Activated CD4-positive, CD25-positive, alpha-beta regulatory T cell (primary cell): Measurements from ENCODE around the gene TBC1D22A.

ENCODE experiments used
- DNase-seq, 4 experiments: peaks; one replicate each; lab custom pipeline; 2025; lab: John Stamatoyannopoulos, UW

Gene TBC1D22A

DNA sequence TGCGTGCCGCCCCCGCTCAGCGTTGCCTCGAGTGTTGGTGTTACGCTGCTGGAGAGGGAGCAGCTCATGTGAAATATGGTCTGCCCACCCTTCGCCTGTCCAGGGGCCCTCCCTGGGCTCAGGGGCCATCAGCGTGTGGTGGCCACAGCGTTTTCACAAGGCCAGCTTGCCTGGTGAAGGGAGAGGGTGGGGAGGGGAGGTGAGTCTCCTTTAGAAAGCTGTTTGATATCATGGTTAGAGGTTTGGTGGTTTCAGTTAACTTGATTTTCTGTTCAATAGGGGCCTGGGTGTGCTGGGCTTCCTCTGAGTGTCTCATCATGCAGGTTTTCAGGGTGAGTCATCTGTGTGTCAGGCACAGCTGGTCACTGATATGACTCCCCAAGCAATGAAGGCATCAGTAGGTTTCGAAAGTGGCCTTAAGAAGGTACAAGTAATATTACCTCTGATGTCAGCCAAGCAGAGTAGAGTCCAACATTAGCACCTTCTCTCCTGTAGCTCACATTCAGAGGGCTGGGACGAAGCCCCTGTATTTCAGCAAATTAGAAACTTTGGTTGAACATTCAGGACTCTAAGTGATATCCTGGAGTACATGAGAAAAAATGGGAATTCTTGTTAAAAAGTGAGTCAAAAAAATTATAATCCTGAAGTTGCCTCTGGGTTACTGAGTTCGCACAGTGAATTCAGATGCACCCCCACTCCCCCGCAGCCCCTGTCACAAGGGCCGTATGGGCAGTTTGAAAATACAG, 172.5 kb downstream of the TBC1D22A start:
- DNase-seq, result no peak

DNA sequence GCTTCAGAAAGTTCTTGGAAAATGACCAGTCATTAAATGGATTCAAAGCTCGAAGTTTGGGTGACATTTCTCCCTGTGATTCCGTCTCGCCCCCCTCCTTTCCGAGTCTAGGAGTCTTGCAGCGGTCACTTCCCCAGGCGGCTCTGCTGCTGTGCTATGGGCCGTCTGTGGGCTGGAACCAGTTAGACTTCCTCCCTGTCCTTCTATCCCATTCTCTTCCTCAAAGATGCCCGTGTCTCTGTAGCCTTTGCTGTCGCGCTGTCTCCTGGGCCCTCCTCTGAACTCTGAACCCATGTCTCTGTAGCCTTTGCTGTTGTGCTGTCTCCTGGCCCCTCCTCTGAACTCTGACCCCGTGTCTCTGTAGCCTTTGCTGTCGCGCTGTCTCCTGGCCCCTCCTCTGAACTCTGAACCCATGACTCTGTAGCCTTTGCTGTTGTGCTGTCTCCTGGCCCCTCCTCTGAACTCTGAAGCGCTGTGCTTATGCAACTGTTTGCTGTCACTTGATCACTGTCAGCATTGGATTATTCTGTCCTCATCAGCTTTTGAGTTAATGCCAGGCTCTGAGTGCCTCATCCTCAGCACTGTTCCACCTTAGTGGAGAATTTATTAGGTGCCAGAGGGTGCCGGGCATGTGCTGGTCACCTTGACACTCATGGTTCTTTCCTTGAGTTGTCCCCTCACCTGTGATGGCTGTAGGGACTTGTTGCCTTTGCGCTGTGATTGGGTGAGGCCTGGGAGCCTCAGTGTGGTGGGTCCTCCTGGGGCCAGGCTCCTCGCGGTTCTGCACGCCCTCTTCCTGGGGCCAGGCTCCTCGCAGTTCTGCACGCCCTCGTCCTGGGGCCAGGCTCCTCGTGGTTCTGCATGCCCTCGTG, 173.3 kb downstream of the TBC1D22A start:
- DNase-seq, result no peak

DNA sequence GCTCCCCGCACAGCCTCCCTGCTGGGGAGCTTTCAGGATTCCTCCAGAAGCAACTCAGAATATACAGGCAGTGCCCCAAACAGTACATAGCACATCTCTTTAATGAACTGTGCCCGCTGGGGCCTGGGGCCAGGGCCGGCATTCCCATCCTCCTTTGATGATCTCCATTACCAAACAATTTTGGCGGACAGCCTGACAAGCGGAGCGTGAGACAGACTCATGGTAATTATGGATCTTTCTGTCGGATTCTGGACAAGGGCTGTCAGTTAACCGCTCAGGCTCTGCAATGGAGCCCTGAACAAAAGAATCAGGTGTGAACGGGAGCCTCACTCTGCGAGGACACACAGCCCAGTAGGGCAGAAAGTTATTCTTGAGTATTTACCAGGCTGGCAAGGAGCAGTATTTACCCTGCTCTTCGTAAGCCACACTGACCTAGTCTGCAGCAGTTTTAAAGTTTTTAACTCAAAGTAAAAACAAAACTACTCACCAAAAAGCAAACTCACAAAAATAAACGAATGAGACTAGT, 174.0 kb downstream of the TBC1D22A start:
- DNase-seq, result no peak

DNA sequence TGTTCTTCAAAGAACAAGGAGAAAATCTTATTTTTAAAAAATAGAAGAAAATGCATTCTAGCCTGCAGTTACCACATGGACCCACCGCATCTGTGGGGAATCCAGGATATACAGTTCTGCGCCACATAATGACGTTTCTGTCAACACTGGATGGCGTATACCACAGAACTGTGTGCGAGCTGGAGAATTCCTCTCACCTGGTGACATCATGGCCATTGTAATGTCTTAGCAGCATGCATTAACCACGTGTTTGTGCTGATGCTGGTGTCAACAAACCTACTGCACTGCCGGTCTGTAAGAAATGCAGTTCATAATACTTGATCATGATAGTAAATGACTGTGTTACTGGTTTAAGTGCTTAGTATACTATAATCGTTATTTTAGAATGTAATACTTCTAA, 174.7 kb downstream of the TBC1D22A start:
- DNase-seq, result no peak

DNA sequence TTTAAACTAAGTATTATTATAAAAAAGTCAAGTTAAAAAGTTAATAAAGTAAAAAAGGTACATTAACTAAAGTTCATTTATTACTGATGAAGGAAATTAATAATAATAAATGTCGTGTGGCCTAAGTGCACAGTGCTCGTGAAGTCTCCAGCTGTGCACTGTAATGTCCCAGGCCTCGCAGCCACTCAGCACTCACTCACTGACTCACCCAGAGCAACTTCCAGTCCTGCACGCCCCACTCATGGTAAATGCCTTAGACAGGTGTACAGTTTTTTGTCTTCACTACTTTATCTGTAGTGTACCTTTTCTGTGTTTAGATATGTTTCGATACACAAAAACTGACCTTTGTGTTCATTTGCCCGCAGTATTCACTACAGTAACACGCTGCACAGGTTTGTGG, 175.5 kb downstream of the TBC1D22A start:
- no peak for DNase-seq

DNA sequence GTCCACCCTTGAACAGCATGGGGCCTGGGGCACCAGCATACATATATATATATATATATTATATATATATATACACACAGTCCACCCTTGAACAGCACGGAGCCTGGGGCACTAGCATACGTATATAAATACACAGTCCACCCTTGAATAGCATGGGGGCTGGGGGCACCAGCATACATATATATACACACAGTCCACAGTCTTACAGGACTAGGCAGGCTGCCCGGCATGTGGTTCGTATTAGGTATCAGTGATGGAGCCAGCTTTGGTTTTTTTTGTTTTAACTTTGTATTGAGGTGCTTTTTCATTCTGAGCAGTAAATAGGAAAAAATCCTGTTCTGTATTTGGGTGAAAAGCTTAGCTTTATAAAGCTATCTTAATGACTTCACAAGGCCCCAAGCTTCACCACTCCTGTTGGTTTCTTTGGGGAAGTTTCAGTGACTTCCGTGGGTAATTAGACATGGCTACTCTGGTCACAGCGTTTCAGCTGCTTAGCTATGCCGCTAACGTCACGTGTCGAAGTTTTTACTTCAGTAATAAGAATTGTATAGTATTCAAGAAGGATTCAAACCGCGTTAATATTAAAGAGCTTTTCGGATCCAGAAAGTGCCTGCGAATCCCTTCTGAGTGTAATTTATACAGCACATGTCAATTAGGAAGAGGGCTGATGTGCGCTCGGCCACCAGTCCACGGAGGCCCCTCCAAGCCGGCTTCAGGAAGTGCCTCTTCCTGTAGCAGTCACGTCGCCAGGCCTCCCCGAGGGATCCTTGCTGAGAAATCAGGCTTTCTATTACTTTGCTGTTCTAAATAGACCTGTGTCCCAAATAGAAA, 179.7 kb downstream of the TBC1D22A start:
- DNase-seq, result no peak

DNA sequence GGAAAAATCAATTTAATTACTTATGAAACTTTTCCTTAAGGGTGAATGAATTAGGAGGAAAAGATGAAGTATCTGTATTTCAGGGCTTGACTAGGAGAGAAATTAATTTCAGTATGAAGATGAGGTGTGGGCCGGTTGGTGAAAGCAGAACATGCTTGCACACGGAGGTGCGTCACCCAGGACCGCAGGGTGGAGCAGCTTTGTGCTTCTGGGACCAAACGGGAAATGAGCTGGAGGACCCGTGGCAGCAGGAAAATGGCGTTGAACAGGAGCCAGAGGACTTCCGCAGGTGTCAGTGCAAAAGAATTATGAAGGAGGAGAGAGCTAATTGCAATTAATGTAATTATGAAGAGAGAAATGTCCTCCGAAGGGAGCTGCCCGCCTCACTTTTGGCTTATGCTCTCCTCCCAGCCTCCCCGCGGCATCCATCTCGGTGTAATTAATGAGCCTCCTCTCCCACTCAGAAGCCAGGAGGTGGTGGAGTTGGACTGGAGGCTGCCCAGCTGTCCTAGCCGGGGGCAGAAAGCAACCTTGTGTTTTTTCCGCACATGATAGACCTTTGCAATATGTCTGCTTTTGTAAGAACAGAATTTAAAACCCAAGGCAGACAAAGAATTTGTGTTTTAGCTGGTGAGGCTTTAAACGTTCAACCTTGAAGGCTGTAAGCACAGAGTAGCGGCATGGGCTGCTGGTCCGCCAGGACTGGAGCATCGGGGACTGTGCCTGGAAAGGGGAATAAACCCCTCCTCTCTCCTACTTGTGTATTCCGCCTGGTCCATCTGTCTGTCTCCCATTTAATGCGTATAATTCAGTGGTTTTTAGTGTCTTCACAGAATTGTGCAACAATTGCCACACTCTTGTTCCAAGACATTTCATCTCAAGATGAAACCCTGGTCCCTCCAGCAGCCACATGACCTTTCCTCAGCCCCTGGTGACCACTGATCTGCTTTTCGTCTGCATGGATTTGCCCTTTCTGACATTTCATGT, 180.6 kb downstream of the TBC1D22A start:
- no peak for DNase-seq

DNA sequence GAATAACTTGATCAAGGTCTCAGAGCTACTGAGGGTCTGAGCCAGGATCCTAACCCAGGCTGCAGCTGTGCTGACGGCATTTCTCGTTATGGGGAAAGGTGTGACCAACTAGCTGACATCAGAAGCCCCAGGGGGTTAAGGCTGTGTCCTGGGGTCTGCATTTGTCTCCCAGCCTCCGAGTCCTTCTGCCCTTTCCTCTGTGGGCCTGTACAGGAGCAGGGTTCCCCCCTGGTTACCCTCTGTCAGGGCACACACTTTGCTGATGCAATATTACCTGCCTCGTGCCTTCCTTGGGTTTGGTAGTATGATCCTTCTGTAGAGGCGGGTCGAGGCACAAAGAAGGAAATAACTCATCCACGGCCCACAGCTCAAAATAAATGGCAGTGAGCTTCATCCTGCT, 183.0 kb downstream of the TBC1D22A start:
- no peak for DNase-seq

DNA sequence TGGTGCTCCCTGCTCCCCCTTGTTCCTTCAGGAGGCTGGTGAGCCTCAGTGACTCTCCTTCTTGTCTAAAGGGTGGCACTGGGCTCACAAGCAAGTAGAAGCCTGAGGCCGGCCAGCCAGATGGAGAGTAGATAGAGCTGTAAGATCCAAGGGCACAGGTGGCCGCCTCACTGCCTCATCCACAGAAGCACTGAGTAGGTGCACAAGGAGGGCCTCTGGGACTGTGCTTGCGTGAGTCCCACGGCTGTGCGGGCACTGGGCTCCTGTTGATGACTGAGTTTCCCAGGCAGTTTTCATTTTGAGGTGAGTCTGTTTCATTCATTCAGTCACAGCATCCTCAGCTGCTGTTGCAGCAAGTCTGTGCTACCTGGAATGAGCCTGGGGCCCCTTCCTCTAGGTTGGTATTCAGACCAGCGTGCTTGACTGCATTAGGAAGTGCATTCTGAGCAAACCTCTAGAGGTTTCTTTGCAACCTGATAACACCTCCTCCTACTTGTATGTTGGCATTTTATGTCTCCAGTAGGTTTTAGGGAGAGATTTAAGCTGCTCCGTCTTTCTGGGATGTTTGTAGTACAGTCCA, 184.0 kb downstream of the TBC1D22A start:
- no peak for DNase-seq

DNA sequence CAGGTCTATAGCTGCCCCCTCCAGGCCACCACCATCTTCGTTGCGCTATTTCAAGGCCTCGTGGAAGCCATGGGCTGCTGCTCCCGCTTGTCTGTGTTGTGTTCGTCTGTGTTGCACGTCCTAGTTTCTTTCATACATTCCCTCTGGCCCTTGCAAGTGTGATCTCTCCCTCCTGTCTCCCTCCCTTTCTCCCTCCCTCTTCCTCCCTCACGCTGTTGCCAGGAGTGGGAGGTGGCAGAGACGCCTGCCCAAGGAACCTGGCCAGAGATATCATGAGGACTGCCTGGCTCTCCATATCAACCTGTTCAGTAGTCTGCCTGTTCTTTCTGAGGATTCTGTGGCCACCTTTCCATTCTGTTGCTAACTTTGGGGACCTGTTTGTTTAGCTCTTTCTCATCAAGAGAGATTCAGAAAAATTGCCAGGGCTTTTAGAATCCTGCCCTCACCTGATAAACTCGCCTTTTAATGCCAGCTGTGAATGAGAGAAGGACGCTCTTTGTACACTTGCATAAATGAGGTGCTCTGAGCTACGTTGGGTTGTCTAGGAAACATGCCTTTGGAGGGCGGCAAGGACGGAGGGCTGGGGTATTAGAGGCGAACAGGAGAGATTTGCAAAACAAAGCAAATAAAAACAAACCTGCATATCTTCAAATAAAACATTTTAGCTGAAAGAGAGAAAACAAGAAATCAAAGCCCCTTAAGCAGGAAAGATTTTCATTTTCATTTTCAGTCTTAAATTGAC, 185.2 kb downstream of the TBC1D22A start:
- no peak for DNase-seq

DNA sequence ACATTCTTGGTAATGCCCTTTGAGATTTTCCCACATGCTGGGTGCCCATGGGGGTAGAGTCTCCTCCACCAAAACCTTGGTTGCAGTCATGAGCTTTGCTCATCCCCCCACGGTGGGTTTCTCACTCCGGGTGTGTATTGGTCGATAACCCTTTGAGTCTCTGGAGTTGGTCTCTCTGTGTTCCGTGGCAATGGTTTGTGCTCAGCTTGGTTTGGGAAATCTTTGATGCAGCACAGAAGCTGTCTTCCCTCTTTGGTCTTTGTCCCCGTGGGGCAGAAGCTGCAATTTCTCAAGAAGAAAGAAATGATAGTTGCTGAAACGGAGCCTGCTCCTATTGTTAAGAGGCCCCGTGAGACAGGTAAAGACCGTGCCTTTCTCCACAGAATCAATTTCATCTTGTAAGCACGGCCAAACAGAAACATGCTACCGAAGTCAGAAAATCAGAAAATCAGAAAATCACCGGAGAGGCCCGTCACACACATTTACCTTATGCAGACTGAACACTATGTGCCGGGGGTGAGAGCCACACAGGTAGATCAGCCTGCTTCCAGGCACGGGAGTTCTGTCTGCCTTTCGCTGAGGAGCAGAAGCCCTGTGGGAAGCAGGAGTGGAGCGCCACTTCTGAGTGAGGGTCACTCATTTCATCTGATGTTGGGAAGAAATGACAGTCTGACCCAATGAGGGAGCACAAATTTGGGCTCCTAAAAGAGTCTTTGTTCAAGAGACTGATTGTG, 186.1 kb downstream of the TBC1D22A start:
- no peak for DNase-seq

DNA sequence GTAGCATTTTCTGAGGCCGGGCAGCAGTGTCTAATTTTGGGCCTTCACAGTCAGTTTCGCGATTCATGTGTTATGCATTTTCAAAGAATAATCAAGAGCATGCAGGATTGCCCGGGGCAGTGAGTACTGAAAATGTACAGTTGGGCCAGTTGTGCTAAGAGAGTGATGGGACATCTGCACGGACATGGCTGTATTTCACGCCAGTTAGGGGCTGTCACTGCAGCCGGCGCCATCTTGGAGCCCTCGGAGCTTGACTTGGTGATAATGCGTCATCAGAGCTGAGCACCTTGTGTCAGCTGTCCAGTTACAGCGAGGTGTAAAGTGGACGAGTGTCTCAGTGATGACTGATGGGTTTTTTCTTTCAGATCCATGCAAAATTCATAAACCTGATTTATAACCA, 188.9 kb downstream of the TBC1D22A start:
- no peak for DNase-seq

DNA sequence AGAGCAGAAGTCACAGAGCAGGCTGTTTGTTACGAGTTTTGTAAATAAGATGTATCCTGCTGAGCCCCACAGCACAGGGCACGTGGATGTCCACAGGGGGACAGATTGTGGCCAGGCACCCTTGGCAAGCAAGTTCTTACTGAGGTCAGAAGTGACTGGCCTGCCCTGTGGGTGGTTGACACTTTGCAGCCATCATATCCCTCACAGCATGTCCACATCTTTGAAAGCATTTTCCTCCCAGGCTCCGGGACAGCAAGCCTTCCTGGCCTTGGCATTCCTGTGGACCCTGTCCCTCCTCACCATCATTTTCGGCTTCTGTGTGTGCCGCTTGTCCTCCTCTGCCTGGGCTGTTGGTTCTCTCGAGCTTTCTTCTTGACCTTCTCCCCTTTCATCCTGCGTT, 189.5 kb downstream of the TBC1D22A start:
- DNase-seq, result no peak

DNA sequence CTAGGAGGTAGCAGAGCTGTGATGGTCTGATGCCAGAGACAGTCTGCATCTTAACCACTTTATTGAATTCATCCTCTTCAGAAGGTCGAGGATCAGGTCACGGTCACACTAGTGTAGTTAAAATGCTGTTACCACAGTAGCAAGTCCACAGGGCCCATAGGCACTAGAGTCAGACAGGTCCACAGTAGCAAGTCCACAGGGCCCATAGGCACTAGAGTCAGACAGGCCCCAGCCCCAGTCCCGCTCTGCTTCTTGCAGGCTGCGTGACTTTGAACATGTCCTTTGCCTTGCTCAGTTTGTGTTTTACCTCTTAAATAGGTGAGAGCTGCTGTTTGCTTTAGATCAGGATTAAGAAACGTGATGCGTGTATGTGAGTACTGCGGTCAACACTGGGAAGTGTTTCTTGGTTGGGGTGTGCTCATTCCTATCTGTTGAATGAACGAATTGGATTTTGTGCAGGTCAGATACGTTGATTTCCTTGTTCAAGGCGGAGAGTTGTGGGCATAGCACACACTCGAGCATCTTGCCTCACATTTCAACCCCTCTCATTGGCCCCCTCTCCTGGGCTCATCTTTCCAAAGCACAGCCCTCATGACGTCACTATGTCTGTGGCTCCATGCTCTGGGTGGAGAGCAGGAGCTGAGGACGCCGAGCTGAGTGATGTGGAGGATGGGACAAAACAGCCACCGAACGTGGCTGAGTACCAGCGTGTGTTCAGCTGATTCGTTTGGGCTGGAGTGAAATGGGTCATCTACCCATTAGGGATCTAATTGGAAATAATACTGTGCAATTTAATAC, 191.7 kb downstream of the TBC1D22A start:
- no peak for DNase-seq

DNA sequence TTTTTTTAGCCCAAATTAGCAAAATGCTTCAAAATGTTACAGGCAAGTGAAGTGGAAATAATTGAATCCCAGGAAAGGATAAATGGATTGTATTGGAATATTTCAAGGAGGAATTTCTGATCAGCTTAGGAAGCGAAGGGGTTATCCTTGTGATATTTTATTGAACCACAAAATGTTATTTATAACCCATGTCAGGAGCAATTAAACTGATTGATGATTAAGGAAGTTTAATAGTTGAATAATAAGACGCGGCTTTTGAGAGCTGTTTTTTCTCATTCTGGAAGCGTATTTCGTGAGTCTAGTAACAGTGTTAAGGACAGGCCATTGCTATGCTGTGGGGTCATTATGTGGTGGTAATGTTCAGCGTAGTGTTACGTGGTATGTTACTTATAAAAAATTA, 192.3 kb downstream of the TBC1D22A start:
- DNase-seq, result no peak

DNA sequence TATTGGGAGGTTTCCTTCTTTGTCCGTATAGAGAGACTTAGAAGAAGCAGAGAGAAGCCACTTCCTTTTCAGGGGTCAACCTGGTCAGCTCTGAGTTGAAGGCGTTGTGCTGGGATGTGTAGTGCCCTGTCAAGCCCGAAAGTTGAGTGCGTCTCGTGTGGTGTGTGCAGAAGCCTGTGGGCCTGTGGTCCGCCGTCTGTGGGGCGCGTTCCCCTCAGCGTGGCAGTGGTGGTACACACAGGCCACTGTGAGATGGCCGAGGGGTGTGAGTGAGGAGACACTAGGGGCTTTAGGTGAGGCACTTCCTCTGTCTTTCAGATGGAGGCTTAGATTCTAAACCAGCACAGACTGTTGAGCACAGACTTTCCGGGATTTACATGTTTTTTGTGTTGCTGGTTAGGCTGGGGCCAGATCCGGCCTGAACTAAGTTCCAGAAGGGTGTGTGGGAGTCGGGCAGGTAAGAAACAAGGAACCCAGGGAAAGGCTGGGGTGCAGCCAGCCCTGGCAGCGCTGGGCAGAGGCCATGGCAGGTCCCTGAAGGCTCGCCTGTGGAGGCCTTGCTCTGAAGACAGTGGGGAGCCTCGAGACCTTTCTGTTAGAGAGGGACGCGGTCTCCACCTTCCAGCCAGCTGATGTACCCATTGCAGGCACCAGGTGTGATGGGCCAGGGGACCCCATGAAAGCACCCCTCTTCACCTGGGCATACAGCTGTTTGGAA, 194.2 kb downstream of the TBC1D22A start:
- DNase-seq, result no peak

DNA sequence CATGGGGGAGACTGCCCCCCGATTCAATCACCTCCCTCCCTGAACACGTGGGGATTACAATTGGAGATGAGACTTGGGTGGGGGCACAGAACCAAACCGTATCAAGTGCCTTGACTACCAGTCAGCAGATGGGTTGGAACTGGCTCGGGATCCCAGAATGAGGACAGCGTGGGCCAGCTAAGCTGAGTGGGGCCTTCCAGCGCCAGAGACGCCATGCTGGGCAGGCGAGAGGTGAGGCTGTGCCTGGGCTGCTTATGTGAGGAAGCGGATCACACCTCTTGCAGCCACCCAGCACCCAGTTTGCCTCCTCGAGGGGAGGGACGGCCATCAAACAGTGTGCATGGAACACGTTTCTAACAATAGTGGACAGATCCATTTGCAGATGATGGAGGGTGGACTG, 195.1 kb downstream of the TBC1D22A start:
- no peak for DNase-seq

DNA sequence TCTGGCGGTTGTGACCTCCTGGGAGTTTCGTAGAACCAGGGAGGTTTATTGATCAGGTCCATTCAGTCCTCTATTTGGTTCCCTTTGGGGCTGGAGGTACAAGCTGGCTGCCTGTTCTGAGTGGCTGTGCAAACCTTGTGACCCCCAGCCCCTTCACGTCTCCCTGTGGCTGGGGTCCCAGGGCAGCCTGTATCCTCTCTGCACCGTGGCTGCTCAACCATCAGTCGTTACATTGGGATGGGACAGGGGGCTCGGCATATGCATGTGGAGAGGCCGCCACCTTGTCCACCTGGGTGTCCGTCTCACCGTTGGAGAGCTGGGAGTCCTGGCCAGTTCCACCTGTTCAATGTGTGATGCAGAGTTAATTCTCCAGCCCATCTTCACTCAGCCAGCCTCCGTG, 195.7 kb downstream of the TBC1D22A start:
- DNase-seq, result no peak
